Vagina (tissue), 2 donors: Measurements from ENCODE around the gene MPG.

ENCODE experiments used
- CTCF ChIP-seq, 3 experiments: fragments of 450-650 bp in 2 of 3; fragments of 200-600 bp in 1 of 3; sonication (generic) in 1 of 3; IDR thresholded peaks; one replicate each; pipeline ENCODE4 v1.5.1; 2017 to 2019; ENCODE audit warnings: antibody characterized with exemption in 3 of 3, mild to moderate bottlenecking in 2 of 3, moderate library complexity in 2 of 3
- POLR2A ChIP-seq, 2 donors: fragments of 450-650 bp; IDR thresholded peaks; one replicate each; pipeline ENCODE4 v1.6.1; 2017; ENCODE audit warnings: antibody characterized with exemption in 2 of 2, mild to moderate bottlenecking in 2 of 2, moderate library complexity in 2 of 2
- POLR2AphosphoS5 ChIP-seq, 2 donors: sonication (generic); formaldehyde crosslinking; IDR thresholded peaks; one replicate each; pipeline ENCODE4 v1.9.0; 2017; ENCODE audit warnings: antibody characterized with exemption in 2 of 2, mild to moderate bottlenecking in 2 of 2, low read depth in 1 of 2; ENCODE audit not compliant: insufficient read depth in 1 of 2

DNA sequence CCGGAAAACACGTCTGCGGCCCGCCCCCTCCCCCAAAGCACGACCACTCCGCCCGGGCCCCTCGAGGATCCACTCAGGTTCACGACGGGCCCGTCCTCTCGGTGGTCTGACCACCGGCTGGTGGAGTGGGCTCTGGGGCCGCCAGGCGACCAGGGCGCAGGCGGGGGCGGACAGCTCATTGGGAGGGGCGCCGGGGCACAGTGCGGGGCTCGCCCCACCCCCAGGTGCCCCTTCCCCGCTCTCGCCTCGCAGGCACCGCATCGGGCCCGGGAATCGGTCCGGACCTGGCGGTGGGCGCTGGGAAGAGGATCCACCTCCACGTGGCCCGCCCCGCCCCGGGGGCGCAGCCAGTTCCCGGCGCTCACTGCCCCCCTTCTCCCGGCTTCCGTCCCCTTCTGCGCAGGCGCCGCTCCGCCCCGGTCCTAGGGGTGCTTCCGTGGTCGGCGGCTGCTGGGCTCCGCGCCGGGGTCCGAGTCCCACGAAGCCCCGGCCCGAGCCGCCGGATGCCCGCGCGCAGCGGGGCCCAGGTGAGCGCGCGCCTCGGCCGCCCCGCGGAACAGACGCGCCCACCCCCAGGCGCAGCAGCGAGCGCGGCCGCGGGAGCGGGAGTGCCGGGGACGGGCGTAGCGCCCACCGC is at the start of gene MPG:
- peak in 1 of 3 experiments; percentile 28 for TF ChIP-seq CTCF (IDR thresholded peaks at IDR 0.05)
- TF ChIP-seq POLR2A (IDR thresholded peaks at IDR 0.05): peak in 1 of 2 donors; percentile 85
- TF ChIP-seq POLR2AphosphoS5 (IDR thresholded peaks at IDR 0.05; ENCODE audit: insufficient read depth in 1 of 2, low read depth in 1 of 2): peak; percentile 62 to 87
